GM21360 (cell line): ENCODE measurements around the gene VPS33B.

Experiments used
- ATAC-seq: cut with Tn5 transposase; IDR thresholded peaks from one replicate; pipeline ENCODE4 v1.9.1; 2021; ENCODE audit warnings: mild to moderate bottlenecking, moderate library complexity; ENCODE audit not compliant: unreplicated experiment

The VPS33B gene

DNA sequence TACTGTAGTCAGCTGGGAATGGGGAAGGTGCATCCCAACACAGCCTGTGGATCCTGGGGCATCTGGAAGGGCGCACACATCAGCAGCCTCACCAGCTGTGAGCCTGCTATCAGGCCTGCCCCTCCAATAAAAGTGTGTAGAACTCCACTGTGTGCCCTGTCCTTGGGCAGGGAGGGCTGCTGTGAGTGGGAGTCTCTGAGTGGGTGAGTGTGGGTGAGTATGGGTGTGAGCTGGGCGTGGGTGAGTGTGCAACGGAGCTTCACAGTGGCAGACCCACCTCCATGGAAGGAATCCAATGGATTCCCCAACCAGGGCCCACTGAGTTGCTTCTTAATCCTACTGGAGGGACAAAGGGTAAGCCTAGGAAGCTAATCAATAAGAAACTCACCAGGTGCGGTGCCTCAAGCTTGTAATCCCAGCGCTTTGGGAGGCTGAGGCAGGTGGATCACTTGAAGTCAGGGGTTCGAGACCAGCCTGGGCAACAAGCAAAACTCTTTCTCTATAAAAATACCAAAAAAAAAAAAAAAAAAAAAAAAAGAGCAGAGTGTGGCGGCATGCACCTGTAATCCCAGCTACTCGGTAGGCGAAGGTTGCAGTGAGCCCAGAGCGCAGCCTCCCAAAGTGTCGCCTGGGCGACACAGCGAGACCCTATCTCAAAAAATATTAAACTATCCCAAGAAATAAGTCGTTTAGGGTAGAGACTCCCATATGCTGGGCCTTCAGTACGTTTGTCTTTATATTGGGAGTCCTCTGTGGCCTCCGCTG is 68.3 kb downstream of the VPS33B start:
- ATAC-seq = no peak

- no peak for ATAC-seq
These were observed 69.3 kb downstream of the VPS33B start for GRCh38 chr15:90952901-90953677.

DNA sequence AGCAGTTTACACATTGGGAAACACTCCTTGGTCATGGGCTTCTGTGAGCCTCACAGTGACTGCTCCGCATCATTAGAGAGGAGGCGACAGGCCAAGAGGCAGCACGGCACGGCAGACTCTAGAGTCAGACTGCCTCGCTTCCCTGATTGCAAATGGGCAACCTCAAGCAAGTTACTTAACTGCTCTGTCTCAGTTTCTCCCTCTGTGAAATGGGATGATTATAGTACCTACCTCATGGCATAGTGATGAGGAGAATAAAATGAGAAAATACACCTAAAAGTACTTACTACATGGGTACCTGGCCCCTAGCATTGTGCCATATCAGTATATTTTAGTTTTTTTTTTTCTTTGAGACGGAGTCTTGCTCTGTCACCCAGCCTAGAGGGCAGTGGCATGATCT is 71.7 kb downstream of the VPS33B start:
- ATAC-seq = no peak

- no peak for ATAC-seq
These were observed 72.3 kb downstream of the VPS33B start for GRCh38 chr15:90949979-90950675.
